GM19193 (cell line): ENCODE results near the gene ATP1B3.

Source experiments
- POLR2A ChIP-seq: IDR thresholded peaks from 4 replicates; pipeline ENCODE4 v1.6.1; 2011; ENCODE audit not compliant: insufficient read depth, insufficient read length; ENCODE audit errors: extremely low read depth

The ATP1B3 gene

GRCh38 chr3:141876381-141876890, at the start of gene ATP1B3:
Gene ATP1B3, plus strand, starts transcription at chr3:141876643. Its CDS starts 159 bp downstream, at chr3:141876802.
- TF ChIP-seq POLR2A: peak; percentile 98

GRCh38 chr3:141828487-141828886, 48.0 kb upstream of the ATP1B3 start:
- no peak for TF ChIP-seq POLR2A

GRCh38 chr3:141828890-141829289, 47.6 kb upstream of the ATP1B3 start:
- no peak for TF ChIP-seq POLR2A

- no peak for TF ChIP-seq POLR2A
Observed at GRCh38 chr3:141830508-141830907, 45.9 kb upstream of the ATP1B3 start.

GRCh38 chr3:141834292-141834691, 42.2 kb upstream of the ATP1B3 start:
- TF ChIP-seq POLR2A: no peak

GRCh38 chr3:141835557-141836229, 40.8 kb upstream of the ATP1B3 start:
- TF ChIP-seq POLR2A: no peak

GRCh38 chr3:141839389-141839788, 37.1 kb upstream of the ATP1B3 start:
- TF ChIP-seq POLR2A: no peak

- TF ChIP-seq POLR2A: no peak
Observed at GRCh38 chr3:141840737-141841544, 35.5 kb upstream of the ATP1B3 start.

- no peak for TF ChIP-seq POLR2A
Observed at GRCh38 chr3:141844108-141844507, 32.3 kb upstream of the ATP1B3 start.

GRCh38 chr3:141844812-141845211, 31.6 kb upstream of the ATP1B3 start:
- no peak for TF ChIP-seq POLR2A

- TF ChIP-seq POLR2A: no peak
Observed at GRCh38 chr3:141845407-141846049, 30.9 kb upstream of the ATP1B3 start.

- TF ChIP-seq POLR2A: no peak
Observed at GRCh38 chr3:141846050-141846433, 30.4 kb upstream of the ATP1B3 start.

- TF ChIP-seq POLR2A: no peak
Observed at GRCh38 chr3:141849056-141849815, 27.2 kb upstream of the ATP1B3 start.

GRCh38 chr3:141851411-141851810, 25.0 kb upstream of the ATP1B3 start:
- TF ChIP-seq POLR2A: no peak
